A549 (cell line): Measurements from ENCODE around the gene HEATR5B. TPM values are rescaled to one million over a fixed set of nuclear protein-coding genes. Genes with fewer than 3 reads are reported as not detected.

Experiments
- ATAC-seq, 2 experiments: fragments of 200-7000 bp in 1 of 2; fragments of >200 bp in 1 of 2; cut with Nextera tagmentation in 1 of 2; cut with Tn5 transposase in 1 of 2; 3 replicates each; pipeline versions ENCODE4 v1.8.0 to v1.9.1; 2018 to 2020; ENCODE audit warnings: mild to moderate bottlenecking in 1 of 2, moderate library complexity in 1 of 2
- CTCF ChIA-PET: fragments of 300-600 bp; sonication (Branson Sonifier 250); formaldehyde crosslinking; extraction: SDS; loops from one replicate; lab custom pipeline; 2021; ENCODE audit warnings: antibody characterized with exemption, inconsistent platforms; lab: Yijun Ruan, JAX
- POLR2A ChIA-PET: fragments of 350-600 bp; formaldehyde crosslinking; extraction: SDS; loops from one replicate; lab custom pipeline; 2021; ENCODE audit warnings: antibody characterized with exemption, inconsistent platforms; lab: Yijun Ruan, JAX
- DNase-seq, 2 experiments: peaks; one replicate each; pipeline versions ENCODE4 v3.0.0 to v3.0.0-alpha.2; 2011 to 2016; ENCODE audit warnings: low read depth in 1 of 2, low spot score in 1 of 2
- FAIRE-seq: peaks from 2 replicates; lab custom pipeline; 2011; peaks lifted over from hg19 to GRCh38; lab: Jason Lieb, UNC
- H3K27ac ChIP-seq, 2 experiments: fragments of >200 bp; sonication (Bioruptor Twin); formaldehyde crosslinking; 3 replicates each; pipeline ENCODE4 v1.5.1; 2016 to 2017
- H3K4me1 ChIP-seq: fragments of >200 bp; sonication (Bioruptor Twin); formaldehyde crosslinking; 3 replicates; pipeline ENCODE4 v1.6.1; 2016
- H3K4me2 ChIP-seq: fragments of >200 bp; sonication (Bioruptor Twin); formaldehyde crosslinking; 3 replicates; pipeline ENCODE4 v1.6.1; 2016
- H3K4me3 ChIP-seq: fragments of >200 bp; sonication (Bioruptor Twin); formaldehyde crosslinking; 3 replicates; pipeline ENCODE4 v1.5.1; 2016
- H3K9me3 ChIP-seq: fragments of >200 bp; sonication (Bioruptor Twin); formaldehyde crosslinking; 3 replicates; pipeline ENCODE4 v1.6.1; 2016
- CBX8 ChIP-seq: fragments of 200-600 bp; sonication (generic); IDR thresholded peaks from 2 replicates; pipeline ENCODE4 v1.6.1; 2016
- CHD4 ChIP-seq: fragments of 200-600 bp; sonication (generic); IDR thresholded peaks from 2 replicates; pipeline ENCODE4 v1.6.1; 2016; ENCODE audit warnings: antibody characterized with exemption, mild to moderate bottlenecking, borderline replicate concordance
- CTCF ChIP-seq: fragments of >200 bp; sonication (Bioruptor Twin); formaldehyde crosslinking; IDR thresholded peaks from 3 replicates; pipeline ENCODE4 v1.5.1; 2016
- ELK1 ChIP-seq: fragments of 150-350 bp; IDR thresholded peaks from 2 replicates; pipeline ENCODE4 v1.6.1; 2014; ENCODE audit warnings: low read depth, mild to moderate bottlenecking, low read length
- EP300 ChIP-seq, 2 experiments: fragments of >200 bp; sonication (Bioruptor Twin); formaldehyde crosslinking; IDR thresholded peaks; 2 replicates in 1 of 2; 3 replicates in 1 of 2; pipeline ENCODE4 v1.6.1; 2016 to 2017
- ESRRA ChIP-seq: fragments of 150-350 bp; IDR thresholded peaks from 2 replicates; pipeline ENCODE4 v1.6.1; 2014; ENCODE audit warnings: mild to moderate bottlenecking, low read length, borderline replicate concordance
- FOSB ChIP-seq: fragments of 250-450 bp; sonication (Bioruptor Pico); IDR thresholded peaks from 2 replicates; pipeline ENCODE4 v1.5.0; 2020; ENCODE audit warnings: mild to moderate bottlenecking, moderate library complexity
- FOXS1 ChIP-seq: fragments of 250-450 bp; sonication (Bioruptor Pico); IDR thresholded peaks from 2 replicates; pipeline ENCODE4 v1.5.0; 2020; ENCODE audit warnings: mild to moderate bottlenecking, moderate library complexity
- GATA3 ChIP-seq: IDR thresholded peaks from 2 replicates; pipeline ENCODE4 v1.6.1; 2012; ENCODE audit warnings: borderline replicate concordance
- HDAC2 ChIP-seq: fragments of 200-600 bp; sonication (generic); IDR thresholded peaks from 2 replicates; pipeline ENCODE4 v1.6.1; 2016
- HEYL ChIP-seq: fragments of 250-450 bp; sonication (Bioruptor Pico); IDR thresholded peaks from 2 replicates; pipeline ENCODE4 v1.8.0; 2021; ENCODE audit warnings: mild to moderate bottlenecking, moderate library complexity
- HOXA7 ChIP-seq: fragments of 250-450 bp; sonication (Bioruptor Pico); IDR thresholded peaks from 2 replicates; pipeline ENCODE4 v1.5.0; 2020; ENCODE audit warnings: mild to moderate bottlenecking, moderate library complexity
- KDM5A ChIP-seq: fragments of 200-600 bp; sonication (generic); IDR thresholded peaks from 2 replicates; pipeline ENCODE4 v1.6.1; 2016; ENCODE audit warnings: antibody characterized with exemption, mild to moderate bottlenecking
- MAFK ChIP-seq: fragments of 450-650 bp; IDR thresholded peaks from 2 replicates; pipeline ENCODE4 v1.6.1; 2014; ENCODE audit not compliant: partially characterized antibody
- MAZ ChIP-seq: fragments of 150-350 bp; IDR thresholded peaks from 2 replicates; pipeline ENCODE4 v1.6.1; 2014; ENCODE audit warnings: antibody characterized with exemption, low read depth, low read length, borderline replicate concordance
- MYC ChIP-seq: IDR thresholded peaks from 2 replicates; pipeline ENCODE4 v1.6.1; 2012; ENCODE audit warnings: mild to moderate bottlenecking, inconsistent platforms, low read length, improper control_type of control experiment, borderline replicate concordance
- NFE2L2 ChIP-seq: fragments of 150-350 bp; conservative IDR thresholded peaks from 2 replicates; pipeline ENCODE4 v1.6.1; 2014; ENCODE audit warnings: low read length
- NPAS2 ChIP-seq: fragments of 250-450 bp; sonication (Bioruptor Pico); IDR thresholded peaks from 2 replicates; pipeline ENCODE4 v1.8.0; 2022; ENCODE audit warnings: mild to moderate bottlenecking, moderate library complexity, borderline replicate concordance
- NR3C1 ChIP-seq: fragments of >200 bp; sonication (Bioruptor Twin); formaldehyde crosslinking; IDR thresholded peaks from 3 replicates; pipeline ENCODE4 v1.6.1; 2017
- RARB ChIP-seq: fragments of 250-450 bp; sonication (Bioruptor Pico); IDR thresholded peaks from 2 replicates; pipeline ENCODE4 v1.8.0; 2021; ENCODE audit warnings: mild to moderate bottlenecking, moderate library complexity
- SMC3 ChIP-seq: fragments of >200 bp; sonication (Bioruptor Twin); formaldehyde crosslinking; IDR thresholded peaks from 3 replicates; pipeline ENCODE4 v1.6.1; 2018; ENCODE audit warnings: inconsistent platforms
- ZC3H11A ChIP-seq: fragments of 450-650 bp; IDR thresholded peaks from 2 replicates; pipeline ENCODE4 v1.6.1; 2014; ENCODE audit warnings: antibody characterized with exemption, mild to moderate bottlenecking
- ZFP36 ChIP-seq: fragments of 450-650 bp; IDR thresholded peaks from 2 replicates; pipeline ENCODE4 v1.6.1; 2014; ENCODE audit warnings: borderline replicate concordance; ENCODE audit not compliant: partially characterized antibody
- ZNF302 ChIP-seq: fragments of 250-450 bp; sonication (Bioruptor Pico); IDR thresholded peaks from 2 replicates; pipeline ENCODE4 v1.9.0; 2021; ENCODE audit warnings: inconsistent platforms, mild to moderate bottlenecking, moderate library complexity
- WGBS: methylation state at CpG from one replicate; pipeline ENCODE4 v1.1.6; 2017; ENCODE audit errors: missing lambda C conversion rate; 5-methylcytosine and 5-hydroxymethylcytosine counted together
- polyA plus RNA-seq, 4 experiments: library from polyadenylated mRNA; depleted of rRNA in 3 of 4; stranded (reverse); fragments of >200 nt; fragmentation: RNase III in 1 of 4; extraction: RNeasy Plus Mini Kit Qiagen cat#74134 plus additional on column Dnase treatment in 1 of 4; gene quantifications; 2 replicates in 3 of 4; 3 replicates in 1 of 4; pipeline ENCODE4 v1.2.3, GENCODE V29; 2011 to 2017
- TF ChIP-seq, protein P1 (sequence below): fragments of >200 bp; sonication (Bioruptor Twin); formaldehyde crosslinking; IDR thresholded peaks from 2 replicates; pipeline ENCODE4 v1.6.1; 2016

Gene HEATR5B
- polyA plus RNA-seq, 2 of the 4 experiments (the other 2 are of a cell fraction), result 8.4 to 26.1 TPM

DNA sequence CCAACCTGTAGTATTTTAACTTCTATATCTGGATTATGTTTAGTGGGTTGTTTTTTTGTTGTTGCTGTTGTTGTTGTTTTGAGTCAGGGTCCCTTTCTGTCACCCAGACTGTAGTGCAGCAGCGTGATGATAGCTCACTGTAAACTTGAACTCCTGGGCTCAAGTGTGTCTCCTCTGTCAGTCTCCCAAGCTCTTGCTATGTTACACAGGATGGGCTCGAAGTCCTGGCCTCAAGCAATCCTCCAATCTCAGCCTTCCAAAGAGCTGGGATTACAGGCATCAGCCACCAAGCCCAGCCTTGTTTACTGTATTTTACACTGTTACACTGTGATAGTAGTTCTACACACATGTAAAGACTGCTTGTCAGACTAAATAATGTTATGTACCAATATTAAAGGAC lies 108.1 kb downstream of the HEATR5B start:
- POLR2A ChIA-PET, result interaction anchor here (1.2 kb wide), 1 partner anchor 10 kb away, joined by 3 read pairs; the partner anchor contains the start of gene STRN
- Histone ChIP-seq H3K4me2 (no peak overlapping the region), H3K27ac (no peak overlapping the region), H3K9me3 (no peaks in the 10 kb centered on the region), H3K4me3 (no peak overlapping the region), H3K4me1 (no peaks in the 10 kb centered on the region)
- TF ChIP-seq HDAC2 (no peak), KDM5A (no peak), MYC (no peak), NFE2L2 (no peak), CHD4 (no peak), MAFK (no peak), MAZ (no peak)
- 63% methylated on average over 2 of the region's 2 CpGs for WGBS
- CTCF ChIA-PET, result interaction anchor here (0.6 to 1.1 kb wide), 2 partner anchors 9 to 146 kb away, joined by 3 read pairs; no protein-coding TSS in a partner anchor
- ATAC-seq (peak in 1 of 2 experiments; percentile 32; a peak in 2 of 6 replicates), DNase-seq (no peak), FAIRE-seq (no peak)

DNA sequence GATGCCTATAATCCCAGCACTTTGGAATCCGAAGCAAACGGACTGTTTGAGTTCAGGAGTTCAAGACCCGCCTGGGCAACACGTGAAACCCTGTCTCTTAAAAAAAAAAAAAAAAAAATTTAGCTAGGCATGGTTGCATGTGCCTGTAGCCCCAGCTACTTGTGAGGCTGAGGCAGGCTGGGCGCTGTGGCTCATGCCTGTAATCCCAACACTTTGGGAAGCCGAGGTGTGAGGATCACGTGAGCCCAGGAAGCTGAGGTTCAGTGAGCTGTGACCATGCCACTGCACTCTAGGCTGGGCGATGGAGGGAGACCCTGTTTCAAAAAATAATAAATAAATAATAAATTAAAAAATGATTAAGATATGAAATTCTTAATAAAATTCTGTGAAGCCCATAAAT lies 108.9 kb downstream of the HEATR5B start:
- TF ChIP-seq FOXS1 (CRISPR knock-in tag) (no peak), KDM5A (no peak), ZC3H11A (no peak), SMC3 (no peak), CTCF (no peak), MAZ (no peak), ZNF302 (CRISPR knock-in tag) (no peak), CBX8 (no peak), GATA3 (no peak), ZFP36 (no peak), CHD4 (no peak), ESRRA (no peak), HOXA7 (CRISPR knock-in tag) (no peak), ELK1 (no peak), MAFK (no peak), HDAC2 (no peak)
- TF ChIP-seq, protein P1, sequence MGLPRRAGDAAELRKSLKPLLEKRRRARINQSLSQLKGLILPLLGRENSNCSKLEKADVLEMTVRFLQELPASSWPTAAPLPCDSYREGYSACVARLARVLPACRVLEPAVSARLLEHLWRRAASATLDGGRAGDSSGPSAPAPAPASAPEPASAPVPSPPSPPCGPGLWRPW, result no peak
- TF ChIP-seq, all 56 proteins: peak for 0
- H3K4me3 ChIP-seq, result no peak overlapping the region
- ATAC-seq (no peak), FAIRE-seq (no peak), DNase-seq (no peak)
- WGBS, result 84% methylated on average over 8 of the region's 8 CpGs
- no peak overlapping the region for H3K4me2 ChIP-seq
- H3K9me3 ChIP-seq, result no peaks in the 10 kb centered on the region
- no peak overlapping the region for H3K27ac ChIP-seq
- CTCF ChIA-PET, result no interaction called here
- H3K4me1 ChIP-seq, result no peaks in the 10 kb centered on the region
- POLR2A ChIA-PET, result interaction anchor here (1.2 kb wide), 1 partner anchor 9 kb away, joined by 3 read pairs; the partner anchor contains the start of gene STRN

GRCh38 chr2:36973320-36973719 lies 110.9 kb downstream of the HEATR5B start:
- ATAC-seq, result no peak
- Histone ChIP-seq H3K4me3 (no peak overlapping the region), H3K4me1 (no peaks in the 10 kb centered on the region), H3K9me3 (no peaks in the 10 kb centered on the region), H3K27ac (no peak overlapping the region), H3K4me2 (no peak overlapping the region)
- FAIRE-seq, result peak; percentile 13
- CTCF ChIA-PET, result interaction anchor here (0.6 to 0.9 kb wide), 2 partner anchors 17 to 42 kb away, joined by 4 to 5 read pairs; no protein-coding TSS in a partner anchor
- POLR2A ChIA-PET, result no interaction called here
- no peak for DNase-seq
- 87% methylated on average over 2 of the region's 2 CpGs for WGBS
- TF ChIP-seq RARB (no peak), ZC3H11A (no peak), NR3C1 (no peak), NPAS2 (CRISPR knock-in tag) (no peak), NFE2L2 (no peak), HEYL (CRISPR knock-in tag) (no peak), FOSB (CRISPR knock-in tag) (no peak), EP300 (IDR thresholded peaks at IDR 0.05) (no peak)
